ENCODE results near the gene LMX1A. TPM values are rescaled to one million over a fixed set of nuclear protein-coding genes. Genes with fewer than 3 reads are reported as not detected.

Gene LMX1A
- total and polyA plus RNA-seq, 4 donors: 0.05 to 0.17 TPM; not detected in 2

- DNase-seq (ENCODE audit: low spot score): no peak
- no peak overlapping the region for H3K27ac ChIP-seq (ENCODE audit: low read depth in 1 of 2, low read length in 2 of 2)
- H3K4me3 ChIP-seq (ENCODE audit: low read depth in 1 of 3, low read length in 3 of 3): no peak overlapping the region
- H3K9ac ChIP-seq (ENCODE audit: low read depth in 1 of 2, low read length in 2 of 2): no peak overlapping the region
- peaks cover 0 to 3% (median 0%) of the 10 kb centered on the region in 4 donors for H3K27me3 ChIP-seq (ENCODE audit: control insufficient read depth in 4 of 4, insufficient read depth in 4 of 4, low read length in 3 of 4)
- WGBS: 88% methylated on average over 5 of the region's 5 CpGs
- H3K36me3 ChIP-seq (ENCODE audit: control insufficient read depth in 4 of 4, insufficient read depth in 3 of 4, low read depth in 1 of 4, low read length in 3 of 4): no peaks in the 10 kb centered on the region
- H3K4me1 ChIP-seq (ENCODE audit: control insufficient read depth in 4 of 4, insufficient read depth in 4 of 4, low read length in 3 of 4): no peaks in the 10 kb centered on the region
- no peaks in the 10 kb centered on the region for H3K9me3 ChIP-seq (ENCODE audit: control insufficient read depth in 4 of 4, low read length in 3 of 4)
- TF ChIP-seq GABPA (IDR thresholded peaks at IDR 0.05 in 1 of 2, conservative IDR thresholded peaks at IDR 0.05 in 1 of 2): no peak
- TF ChIP-seq, protein P1, sequence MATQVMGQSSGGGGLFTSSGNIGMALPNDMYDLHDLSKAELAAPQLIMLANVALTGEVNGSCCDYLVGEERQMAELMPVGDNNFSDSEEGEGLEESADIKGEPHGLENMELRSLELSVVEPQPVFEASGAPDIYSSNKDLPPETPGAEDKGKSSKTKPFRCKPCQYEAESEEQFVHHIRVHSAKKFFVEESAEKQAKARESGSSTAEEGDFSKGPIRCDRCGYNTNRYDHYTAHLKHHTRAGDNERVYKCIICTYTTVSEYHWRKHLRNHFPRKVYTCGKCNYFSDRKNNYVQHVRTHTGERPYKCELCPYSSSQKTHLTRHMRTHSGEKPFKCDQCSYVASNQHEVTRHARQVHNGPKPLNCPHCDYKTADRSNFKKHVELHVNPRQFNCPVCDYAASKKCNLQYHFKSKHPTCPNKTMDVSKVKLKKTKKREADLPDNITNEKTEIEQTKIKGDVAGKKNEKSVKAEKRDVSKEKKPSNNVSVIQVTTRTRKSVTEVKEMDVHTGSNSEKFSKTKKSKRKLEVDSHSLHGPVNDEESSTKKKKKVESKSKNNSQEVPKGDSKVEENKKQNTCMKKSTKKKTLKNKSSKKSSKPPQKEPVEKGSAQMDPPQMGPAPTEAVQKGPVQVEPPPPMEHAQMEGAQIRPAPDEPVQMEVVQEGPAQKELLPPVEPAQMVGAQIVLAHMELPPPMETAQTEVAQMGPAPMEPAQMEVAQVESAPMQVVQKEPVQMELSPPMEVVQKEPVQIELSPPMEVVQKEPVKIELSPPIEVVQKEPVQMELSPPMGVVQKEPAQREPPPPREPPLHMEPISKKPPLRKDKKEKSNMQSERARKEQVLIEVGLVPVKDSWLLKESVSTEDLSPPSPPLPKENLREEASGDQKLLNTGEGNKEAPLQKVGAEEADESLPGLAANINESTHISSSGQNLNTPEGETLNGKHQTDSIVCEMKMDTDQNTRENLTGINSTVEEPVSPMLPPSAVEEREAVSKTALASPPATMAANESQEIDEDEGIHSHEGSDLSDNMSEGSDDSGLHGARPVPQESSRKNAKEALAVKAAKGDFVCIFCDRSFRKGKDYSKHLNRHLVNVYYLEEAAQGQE (IDR thresholded peaks at IDR 0.05): no peak
- TF ChIP-seq NR2F2 (IDR thresholded peaks at IDR 0.05): no peak
- no peak for TF ChIP-seq CTCF (IDR thresholded peaks at IDR 0.05; ENCODE audit: low read depth, low read length, missing input control)
- TF ChIP-seq FOXA2 (IDR thresholded peaks at IDR 0.05): no peak
- no peak for TF ChIP-seq HNF4A (conservative IDR thresholded peaks at IDR 0.05)
- no peak for TF ChIP-seq SP1 (IDR thresholded peaks at IDR 0.05)
- TF ChIP-seq JUND (IDR thresholded peaks at IDR 0.05): no peak
- TF ChIP-seq RAD21 (IDR thresholded peaks at IDR 0.05): no peak
- TF ChIP-seq YY1 (IDR thresholded peaks at IDR 0.05): no peak
- no peak for TF ChIP-seq RXRA (IDR thresholded peaks at IDR 0.05)
- no peak for TF ChIP-seq FOXA1 (IDR thresholded peaks at IDR 0.05)
- no peak for TF ChIP-seq HNF4G (IDR thresholded peaks at IDR 0.05)
Measured at GRCh38 chr1:165317612-165318011, 38.9 kb downstream of the LMX1A start.

DNA sequence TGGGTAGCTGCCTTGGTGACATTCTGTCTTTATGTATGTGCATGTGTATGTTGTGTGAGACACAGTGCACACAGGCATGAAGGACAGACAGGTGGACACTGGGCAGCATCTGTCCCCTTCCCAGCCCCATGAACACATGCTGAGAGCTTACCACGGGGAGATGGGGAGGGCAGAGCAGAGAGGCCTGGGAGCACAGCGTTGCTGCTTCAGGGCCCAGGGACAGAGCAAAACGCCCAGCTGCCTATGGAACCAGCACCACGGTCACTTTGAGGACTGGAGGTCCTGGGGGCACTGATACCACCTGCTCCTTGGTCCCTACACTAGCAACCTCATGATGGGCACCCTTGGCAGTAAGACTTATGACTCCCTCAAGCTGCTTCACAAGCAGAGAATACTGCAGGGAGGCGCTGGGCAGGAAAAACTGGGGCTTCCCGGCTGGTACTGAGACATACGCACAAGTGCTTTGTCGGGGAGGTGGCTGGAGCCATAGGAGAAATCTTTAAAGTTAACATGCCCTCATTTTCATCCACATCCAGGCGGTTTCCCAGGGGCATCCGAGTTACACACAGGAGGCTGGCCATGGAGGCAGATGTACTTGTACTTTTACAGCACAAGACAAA lies 40.3 kb downstream of the LMX1A start:
- WGBS: 86% methylated on average over 10 of the region's 10 CpGs
- no peak for DNase-seq (ENCODE audit: low spot score)
- Histone ChIP-seq H3K4me3 (ENCODE audit: low read depth in 1 of 3, low read length in 3 of 3) (no peak overlapping the region), H3K9ac (ENCODE audit: low read depth in 1 of 2, low read length in 2 of 2) (no peak overlapping the region), H3K36me3 (ENCODE audit: control insufficient read depth in 4 of 4, insufficient read depth in 3 of 4, low read depth in 1 of 4, low read length in 3 of 4) (no peaks in the 10 kb centered on the region), H3K4me1 (ENCODE audit: control insufficient read depth in 4 of 4, insufficient read depth in 4 of 4, low read length in 3 of 4) (no peaks in the 10 kb centered on the region), H3K27me3 (ENCODE audit: control insufficient read depth in 4 of 4, insufficient read depth in 4 of 4, low read length in 3 of 4) (peaks cover 0 to 3% (median 0%) of the 10 kb centered on the region in 4 donors), H3K27ac (ENCODE audit: low read depth in 1 of 2, low read length in 2 of 2) (no peak overlapping the region), H3K9me3 (ENCODE audit: control insufficient read depth in 4 of 4, low read length in 3 of 4) (no peaks in the 10 kb centered on the region)
- no peak for TF ChIP-seq GABPA (IDR thresholded peaks at IDR 0.05 in 1 of 2, conservative IDR thresholded peaks at IDR 0.05 in 1 of 2)
- no peak for TF ChIP-seq FOXA1 (IDR thresholded peaks at IDR 0.05)
- TF ChIP-seq, protein P1 (IDR thresholded peaks at IDR 0.05): no peak
- TF ChIP-seq JUND (IDR thresholded peaks at IDR 0.05): no peak
- TF ChIP-seq CTCF (IDR thresholded peaks at IDR 0.05; ENCODE audit: low read depth, low read length, missing input control): no peak
- TF ChIP-seq HNF4A (conservative IDR thresholded peaks at IDR 0.05): no peak
- TF ChIP-seq HNF4G (IDR thresholded peaks at IDR 0.05): no peak
- TF ChIP-seq ATF3 (IDR thresholded peaks at IDR 0.05): no peak
- TF ChIP-seq RXRA (IDR thresholded peaks at IDR 0.05): no peak
- TF ChIP-seq YY1 (IDR thresholded peaks at IDR 0.05): no peak
- no peak for TF ChIP-seq FOXA2 (IDR thresholded peaks at IDR 0.05)
- no peak for TF ChIP-seq TAF1 (conservative IDR thresholded peaks at IDR 0.05)
- TF ChIP-seq EGR1 (IDR thresholded peaks at IDR 0.05; ENCODE audit: low read depth in 2 of 2): no peak
- TF ChIP-seq MAX (IDR thresholded peaks at IDR 0.05): no peak
- TF ChIP-seq RAD21 (IDR thresholded peaks at IDR 0.05): no peak

Measured in liver (tissue), 9 donors.